Measurements from ENCODE around the gene MTOR. TPM values are rescaled to one million over a fixed set of nuclear protein-coding genes. Genes with fewer than 3 reads are reported as not detected.
"Not testable (repeated sequence)": the region's sequence is repeated elsewhere in the genome, so short reads cannot be mapped to it uniquely, and the experiment has no call there.

Gene MTOR
- total RNA-seq, 1 donor from 2014 or later: 59.2 TPM

DNA sequence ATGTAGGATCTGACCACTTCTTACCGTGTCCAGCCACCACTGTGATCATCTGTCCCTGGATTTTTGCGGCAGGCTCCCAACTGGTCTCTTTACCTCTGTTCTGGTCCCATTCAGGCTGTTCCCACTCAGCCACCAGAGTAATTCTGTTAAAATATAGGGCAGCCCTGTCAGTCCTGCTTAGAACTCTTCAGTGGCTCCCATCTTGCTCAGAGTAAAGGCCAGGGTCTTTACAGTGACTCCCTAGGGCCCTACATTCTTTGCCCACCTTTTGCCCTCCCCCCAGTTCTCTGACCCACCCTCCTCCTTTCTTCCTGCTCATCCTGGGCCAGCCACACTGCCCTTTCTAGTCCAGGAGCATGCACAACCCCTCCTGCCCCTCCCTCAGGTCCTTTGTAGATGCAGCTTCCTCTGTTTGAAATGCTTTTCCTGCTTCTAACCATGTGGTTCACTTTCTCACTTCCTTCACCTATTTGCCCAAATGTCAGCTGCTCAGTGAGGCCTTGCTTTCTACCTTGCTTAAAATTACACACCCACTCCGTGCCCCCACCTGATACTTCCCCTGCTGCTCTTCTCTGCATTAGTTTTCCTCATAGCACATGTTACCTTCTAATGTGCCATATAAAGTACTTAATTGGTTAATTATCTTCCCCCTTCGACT is 18.5 kb upstream of the MTOR start:
- DNase-seq (ENCODE audit: low spot score): no peak

DNA sequence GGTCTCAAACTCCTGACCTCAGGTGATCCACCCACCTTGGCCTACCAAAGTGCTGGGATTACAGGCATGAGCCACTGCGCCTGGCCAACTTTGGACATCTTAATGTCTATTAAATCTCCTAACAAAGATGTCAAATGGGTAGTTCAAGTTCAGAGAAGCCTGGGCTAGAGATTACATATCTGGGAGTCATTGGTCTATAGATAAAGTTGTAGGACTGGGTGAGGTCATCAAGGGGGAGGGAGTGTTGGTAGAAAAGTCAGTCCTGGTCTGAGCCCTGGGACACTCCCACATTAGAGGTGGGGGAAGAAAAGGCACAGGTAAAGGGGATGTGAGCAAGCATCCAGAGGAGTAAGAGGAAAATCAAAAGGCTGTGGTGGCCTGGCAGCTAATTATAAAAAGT is 17.3 kb upstream of the MTOR start:
- DNase-seq (ENCODE audit: low spot score): no peak

DNA sequence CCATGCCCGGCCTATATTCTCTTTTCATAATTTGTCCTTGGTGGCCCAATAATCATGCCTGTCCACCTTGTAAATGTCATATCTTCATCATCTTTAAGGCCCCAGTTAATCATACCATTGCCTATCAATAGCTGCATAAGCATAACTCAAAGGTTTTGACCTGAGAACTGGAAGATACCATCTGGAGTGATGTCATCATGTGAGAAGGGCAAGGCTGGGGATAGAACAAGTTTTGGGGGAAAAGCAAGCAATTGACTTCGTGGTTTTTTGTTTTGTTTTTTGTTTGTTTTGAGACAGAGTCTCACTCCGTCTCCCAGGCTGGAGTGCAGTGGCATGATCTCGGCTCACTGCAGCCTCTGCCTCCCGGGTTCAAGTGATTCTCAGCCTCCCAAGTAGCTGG is 16.8 kb upstream of the MTOR start:
- DNase-seq (ENCODE audit: low spot score): no peak

DNA sequence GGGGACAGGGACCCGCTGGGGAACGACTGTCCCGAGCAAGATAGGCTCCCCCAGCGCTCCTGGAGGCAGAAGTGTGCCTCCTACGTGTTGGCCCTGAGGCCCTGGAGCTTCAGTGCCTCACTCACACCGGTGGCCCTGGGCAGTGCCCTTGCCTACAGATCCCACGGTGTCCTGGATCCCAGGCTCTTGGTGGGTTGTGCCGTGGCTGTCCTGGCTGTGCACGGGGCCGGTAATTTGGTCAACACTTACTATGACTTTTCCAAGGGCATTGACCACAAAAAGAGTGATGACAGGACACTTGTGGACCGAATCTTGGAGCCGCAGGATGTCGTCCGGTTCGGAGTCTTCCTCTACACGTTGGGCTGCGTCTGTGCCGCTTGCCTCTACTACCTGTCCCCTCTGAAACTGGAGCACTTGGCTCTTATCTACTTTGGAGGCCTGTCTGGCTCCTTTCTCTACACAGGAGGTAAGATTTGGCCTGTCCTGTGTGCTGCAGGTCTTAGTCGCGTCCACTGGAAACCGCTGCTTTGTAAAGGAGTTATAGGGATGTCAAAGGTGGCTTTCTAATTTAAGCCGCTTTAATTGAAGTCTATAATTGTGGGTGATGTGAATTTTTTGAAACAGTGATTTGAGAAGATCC is 11.4 kb upstream of the MTOR start:
- no peak for DNase-seq (ENCODE audit: low spot score)

DNA sequence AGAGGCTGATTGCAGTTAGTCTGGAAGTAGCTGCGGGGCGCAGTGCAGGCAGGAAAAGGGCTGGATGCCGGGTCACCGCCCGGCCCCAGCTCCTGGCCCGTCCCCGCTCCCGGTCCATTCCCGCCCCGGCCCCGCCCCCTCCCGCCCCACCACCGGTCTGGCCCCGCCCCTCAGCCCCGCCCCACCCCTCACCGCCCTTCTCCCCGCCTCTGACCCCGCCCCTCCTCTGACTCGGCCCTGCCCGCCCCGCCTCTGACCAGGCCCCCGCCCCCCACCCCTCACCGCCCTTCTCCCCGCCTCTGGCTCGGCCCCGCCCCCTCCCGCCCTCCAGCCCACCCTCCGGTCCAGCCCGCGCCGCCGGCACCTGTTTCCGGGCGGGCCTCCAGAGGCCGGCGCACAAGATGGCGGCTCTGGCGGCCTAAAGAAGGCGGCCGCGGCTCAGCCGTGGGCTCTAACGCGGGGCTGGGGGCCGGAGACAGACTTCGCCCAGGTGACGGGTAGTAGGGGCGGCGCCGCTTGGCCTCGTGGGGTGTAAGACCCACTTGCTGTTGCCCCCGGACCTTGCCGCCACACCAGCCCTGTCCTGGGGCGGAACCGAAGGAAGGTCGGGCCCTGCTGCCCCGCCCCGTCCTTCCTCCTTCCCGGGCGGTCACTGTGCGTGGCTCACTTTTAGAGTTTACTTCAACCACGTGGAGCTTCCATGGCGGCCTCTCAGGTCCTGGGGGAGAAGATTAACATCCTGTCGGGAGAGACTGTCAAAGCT is 10.7 kb upstream of the MTOR start, which contains the start of gene UBIAD1:
Gene UBIAD1 (plus strand): TSS at position 367 of the 763 bp plus-strand sequence. CDS start 334 bp downstream, at position 701.
- peak; percentile 87 for DNase-seq (ENCODE audit: low spot score)

DNA sequence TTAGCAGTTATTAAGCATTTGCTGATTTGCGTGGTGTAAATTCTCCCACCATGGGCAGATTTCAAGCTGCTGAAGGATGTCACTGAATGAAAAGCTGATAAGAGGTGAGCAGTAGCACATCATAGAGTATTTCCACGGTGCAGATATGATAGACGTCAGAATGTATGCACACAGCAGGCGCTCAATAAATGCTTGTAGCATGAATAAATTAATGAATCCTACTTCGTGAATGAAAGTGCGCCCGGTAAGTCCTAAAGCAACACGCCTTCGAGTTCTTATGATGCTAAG is 10.1 kb upstream of the MTOR start:
- DNase-seq (ENCODE audit: low spot score): no peak

DNA sequence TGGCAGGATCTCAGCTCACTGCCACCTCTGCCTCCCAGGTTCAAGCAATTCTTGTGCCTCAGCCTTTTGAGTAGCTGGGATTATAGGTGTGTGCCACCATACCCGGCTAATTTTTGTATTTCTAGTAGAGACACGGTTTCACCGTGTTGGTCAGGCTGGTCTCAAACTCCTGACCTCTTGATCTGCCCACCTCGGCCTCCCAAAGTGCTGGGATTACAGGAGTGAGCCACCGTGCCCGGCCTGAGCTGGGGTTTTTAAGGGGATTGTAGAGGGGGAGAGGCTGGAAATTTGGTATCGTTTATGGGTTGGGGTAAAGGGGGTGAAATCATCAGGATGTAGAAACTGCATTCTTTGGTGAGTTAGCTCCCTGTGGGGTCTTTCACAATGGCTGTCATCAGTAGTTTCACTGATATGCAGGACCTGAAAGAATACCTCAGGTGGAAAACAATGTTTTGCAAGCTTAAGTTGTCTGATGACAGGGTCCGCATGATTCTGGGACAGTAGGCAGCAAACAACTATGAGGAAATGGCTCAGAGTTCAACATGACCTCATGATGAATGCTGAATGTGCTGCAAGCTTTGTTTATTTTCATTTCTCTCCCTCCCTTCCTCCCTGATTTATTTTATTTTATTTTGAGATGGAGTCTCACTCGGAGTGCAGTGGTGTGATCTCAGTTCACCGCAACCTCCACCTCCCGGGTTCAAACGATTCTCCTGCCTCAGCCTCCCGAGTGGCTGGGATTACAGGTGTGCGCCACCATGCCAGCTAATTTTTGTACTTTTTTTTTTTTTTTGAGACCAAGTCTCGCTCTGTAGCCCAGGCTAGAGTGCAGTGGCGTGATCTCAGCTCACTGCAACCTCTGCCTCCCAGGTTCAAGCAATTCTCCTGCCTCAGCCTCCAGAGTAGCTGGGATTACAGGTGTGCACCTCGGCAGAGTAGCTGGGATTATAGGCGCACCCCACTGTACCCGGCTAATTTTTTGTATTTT is 5.3 kb upstream of the MTOR start:
- DNase-seq (ENCODE audit: low spot score): not testable (repeated sequence)

DNA sequence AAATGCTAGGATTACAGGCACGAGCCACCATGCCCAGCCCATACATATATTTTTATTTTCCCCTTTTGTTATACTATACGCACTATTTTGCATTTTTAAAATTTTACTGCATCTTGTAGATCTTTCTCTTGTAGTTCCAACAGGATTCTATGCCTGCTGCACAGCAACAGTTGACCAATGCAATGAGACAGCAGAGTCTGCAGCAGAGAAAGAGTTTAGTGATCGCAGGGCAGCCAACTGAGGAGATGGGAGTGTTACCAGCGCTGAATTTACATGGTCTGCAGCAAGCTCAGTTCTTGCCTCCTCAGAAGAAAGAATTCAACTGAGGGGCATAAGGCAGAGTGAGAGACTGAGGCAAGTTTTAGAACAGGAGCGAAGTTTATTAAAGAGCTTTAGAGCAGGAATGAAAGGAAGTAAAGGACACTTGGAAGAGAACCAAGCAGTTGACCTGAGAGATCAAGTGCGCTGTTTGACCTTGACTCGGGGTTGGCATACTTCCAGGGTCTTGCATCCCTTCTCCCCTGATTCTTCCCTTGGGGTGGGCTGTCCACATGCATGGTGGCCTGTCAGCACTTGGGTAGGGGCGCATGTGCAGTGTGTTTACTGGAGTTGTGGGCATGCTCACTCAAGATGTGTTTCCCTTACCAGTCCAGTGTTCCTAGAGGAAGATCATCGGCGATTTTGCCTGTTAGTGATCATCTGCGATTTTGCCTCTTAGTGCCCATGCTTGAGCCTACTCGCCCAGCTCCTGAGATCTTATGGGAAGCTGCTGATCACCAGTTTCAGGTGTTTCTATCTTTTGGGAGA is 4.1 kb upstream of the MTOR start:
- DNase-seq (ENCODE audit: low spot score): no peak

DNA sequence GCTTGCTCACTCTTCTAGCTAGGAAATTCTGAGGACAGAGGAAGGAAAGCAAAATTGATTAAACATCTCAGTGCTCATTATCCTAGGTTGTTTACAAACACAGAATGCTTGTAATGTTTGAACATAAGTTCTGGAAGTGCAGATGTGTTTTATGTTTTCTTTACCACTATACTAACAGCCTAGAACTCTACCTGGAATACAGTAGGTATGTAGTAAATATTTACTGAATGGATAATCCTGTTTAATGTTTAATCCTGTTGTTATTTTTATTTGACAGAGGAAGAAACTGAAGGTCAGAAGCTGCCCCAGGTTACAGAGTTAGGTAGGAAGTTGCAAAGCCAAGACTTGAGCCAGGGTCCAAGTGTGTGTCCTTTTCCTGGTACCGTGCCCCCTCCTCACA is 6.1 kb downstream of the MTOR start:
- no peak for DNase-seq (ENCODE audit: low spot score)

DNA sequence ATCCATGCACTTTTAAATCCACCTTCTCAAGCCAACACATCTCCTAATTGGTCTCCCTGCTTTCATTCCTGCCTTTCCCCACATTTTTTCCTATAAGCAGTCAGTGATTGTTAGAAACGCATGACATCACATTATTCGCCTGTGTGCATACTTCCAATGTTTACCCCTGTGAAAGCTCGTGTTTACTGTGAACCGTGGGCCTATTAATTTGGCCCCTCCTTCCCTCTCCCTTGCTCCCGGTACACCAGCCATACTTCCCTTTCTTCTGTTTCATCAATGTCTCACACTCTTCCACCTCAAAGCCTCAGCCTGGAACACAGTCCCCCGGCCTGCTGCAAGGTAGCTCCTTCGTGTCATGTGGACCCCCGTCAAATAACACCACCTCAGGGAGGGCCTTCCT is 9.1 kb downstream of the MTOR start:
- no peak for DNase-seq (ENCODE audit: low spot score)

DNA sequence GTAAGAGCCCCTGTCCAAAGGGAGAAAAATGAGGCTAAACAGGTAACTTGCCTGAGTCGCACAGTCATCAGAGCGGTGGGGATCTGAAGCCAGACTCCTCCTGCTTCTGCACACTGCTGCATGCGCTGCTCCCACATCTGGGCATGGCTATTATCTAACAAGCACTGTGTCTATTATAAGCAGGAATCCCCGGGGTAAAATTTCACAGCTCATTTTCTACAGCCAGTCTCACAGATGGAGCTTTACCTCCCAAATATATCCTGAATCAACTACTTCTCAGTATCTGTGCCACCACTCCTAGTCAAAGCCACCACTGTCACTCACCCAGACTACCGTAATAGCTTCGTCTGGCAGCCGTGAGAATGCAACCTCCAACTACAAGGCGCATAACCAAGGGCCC is 9.8 kb downstream of the MTOR start:
- DNase-seq (ENCODE audit: low spot score): no peak

DNA sequence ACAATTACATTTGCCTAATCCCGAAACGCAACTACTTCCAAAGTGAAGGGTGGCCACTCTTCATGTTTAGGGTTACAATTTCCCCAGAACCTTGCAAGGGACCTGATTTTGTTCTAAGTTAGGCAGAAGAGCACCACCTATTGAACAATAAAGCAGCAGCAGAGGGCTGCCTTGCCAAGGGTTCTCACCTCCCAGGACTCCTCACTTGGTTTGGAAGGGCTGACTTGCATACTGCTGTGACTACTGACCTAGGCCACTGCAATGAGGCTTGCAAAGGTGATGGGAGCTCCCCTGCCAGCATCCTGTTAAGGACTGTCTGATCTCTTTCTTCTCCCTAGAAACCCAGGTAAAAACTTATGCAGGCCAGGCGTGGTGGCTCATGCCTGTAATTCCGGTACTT is 14.2 kb downstream of the MTOR start:
- DNase-seq (ENCODE audit: low spot score): no peak

DNA sequence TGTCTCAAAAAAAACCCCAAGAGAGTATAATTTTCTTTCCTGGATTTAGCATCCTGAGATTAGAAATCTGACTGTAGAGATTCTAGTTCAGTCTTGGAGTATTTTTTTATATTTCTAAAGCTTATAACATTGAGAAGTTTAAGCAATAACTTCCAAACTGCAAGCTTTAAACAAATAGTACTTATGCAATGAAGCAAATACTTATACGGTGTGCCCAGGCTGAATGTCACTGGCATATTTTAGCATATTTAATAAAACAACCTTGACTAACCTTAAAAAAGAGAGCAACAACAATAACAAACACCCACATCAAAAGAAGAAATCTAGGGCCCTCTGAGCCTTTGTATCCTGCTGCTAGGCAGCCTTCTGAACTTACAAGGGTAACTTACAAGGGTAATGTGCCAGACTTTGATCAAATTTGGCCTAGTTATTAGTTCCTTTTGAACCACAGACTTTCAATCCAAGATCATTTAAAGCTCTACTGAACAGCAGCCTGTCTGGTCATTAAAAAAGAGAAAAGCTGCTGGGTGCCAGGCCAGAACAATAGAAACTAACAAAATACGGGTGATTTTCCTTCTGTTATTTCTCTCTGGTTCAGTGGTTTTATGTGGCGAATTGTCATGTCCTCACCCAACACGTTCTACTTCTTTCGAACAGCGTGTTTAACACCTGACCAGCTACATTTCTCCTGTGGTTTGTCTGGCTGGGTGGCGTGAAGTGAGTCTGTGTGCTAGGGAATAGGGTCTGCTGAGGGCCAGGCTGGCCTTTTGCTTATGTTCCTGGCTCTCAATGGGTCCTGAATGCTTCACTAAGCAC is 16.2 kb downstream of the MTOR start:
- DNase-seq (ENCODE audit: low spot score): no peak

DNA sequence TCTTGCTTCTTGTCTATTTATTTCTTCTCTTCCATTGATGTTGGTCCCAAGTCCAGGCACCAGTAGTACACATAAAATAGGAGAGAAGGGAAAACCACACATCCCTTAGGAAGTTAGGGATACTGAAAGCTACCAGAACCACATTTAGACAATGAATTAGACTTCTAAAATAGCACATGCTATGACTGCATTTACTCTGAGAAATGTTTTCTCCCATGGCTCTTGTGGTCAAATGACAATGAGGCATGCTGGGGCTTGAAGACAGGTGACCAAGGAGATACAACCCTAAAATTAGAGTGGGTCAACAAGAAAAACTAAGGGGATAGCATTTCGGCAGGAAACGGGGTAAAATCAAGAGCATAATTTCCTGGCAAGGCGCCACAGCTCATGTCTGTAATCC is 17.1 kb downstream of the MTOR start:
- DNase-seq (ENCODE audit: low spot score): no peak

DNA sequence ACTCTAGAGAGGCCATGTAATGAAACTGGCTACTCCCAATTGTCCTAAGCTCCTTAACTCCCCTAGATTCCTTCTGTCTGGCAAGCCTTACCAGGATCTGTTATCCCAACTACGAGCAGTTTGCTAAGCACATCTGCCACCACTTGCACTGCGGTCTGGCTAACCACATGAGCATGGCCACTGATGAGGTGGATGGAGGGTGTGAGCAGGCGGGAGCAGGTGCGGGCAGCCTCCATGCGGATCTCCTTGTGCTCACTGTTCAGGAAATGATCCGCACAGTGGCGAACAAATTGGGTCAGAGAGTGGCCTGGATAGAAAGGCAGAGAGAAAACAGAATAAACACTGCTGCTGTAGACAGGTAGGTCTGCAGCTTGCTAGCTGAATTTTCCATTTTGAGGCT is 24.0 kb downstream of the MTOR start:
- no peak for DNase-seq (ENCODE audit: low spot score)

DNA sequence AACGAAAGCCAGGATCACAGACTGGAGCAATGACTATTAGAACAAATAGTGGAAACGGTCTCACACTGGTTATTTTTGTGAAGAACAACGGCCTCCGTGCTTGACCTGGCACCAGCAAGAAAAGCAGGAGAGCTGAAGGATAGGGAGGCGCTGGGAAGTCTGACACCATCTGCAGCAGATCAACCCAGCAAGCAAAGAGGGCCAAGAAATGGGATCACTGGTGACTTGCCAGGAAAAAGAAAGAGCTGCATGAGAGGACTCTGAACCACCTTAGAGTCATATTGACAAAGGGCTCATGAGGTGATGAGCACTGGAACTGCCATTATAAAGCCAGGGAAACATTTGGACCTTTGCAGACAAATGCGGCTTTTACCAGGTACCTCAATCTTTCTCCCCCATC is 25.0 kb downstream of the MTOR start:
- DNase-seq (ENCODE audit: low spot score): no peak

DNA sequence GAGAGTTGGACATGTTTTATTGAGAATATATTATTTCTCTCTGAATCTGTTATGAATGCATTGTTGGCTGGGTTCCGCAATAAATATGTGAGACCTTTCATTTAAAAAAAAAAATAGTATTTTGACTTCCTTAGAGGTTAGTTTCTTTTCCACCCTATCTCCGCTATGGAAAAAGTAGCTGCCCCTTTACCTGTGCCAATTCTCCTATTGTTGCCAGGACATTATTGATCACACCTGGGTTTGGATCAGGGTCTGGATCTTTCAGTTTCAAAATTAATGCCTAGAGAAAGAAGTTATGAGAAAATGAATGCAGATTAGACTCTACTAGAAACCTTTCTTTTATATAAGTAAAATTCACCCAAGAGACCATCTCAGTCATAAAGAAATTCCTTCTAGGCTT is 29.1 kb downstream of the MTOR start:
- DNase-seq (ENCODE audit: low spot score): no peak

DNA sequence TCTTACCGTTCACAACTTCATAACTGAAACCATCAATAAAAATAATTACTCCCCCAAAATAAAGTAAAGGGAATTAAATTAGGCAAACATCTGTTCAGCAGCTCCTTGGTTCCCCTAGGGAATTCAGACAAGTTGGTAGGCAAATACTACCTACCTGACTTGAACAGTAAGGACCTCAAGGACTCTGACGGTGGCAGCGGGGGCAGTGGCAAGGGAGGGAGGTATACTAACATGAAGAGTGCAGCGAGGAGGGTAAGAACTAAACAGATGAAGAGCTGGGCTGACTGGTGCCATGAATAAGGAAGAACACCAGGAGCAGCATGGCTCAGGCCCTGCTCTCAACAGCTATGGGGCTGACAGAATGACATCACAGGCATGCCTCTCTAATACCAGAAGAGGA is 33.1 kb downstream of the MTOR start:
- no peak for DNase-seq (ENCODE audit: low spot score)

DNA sequence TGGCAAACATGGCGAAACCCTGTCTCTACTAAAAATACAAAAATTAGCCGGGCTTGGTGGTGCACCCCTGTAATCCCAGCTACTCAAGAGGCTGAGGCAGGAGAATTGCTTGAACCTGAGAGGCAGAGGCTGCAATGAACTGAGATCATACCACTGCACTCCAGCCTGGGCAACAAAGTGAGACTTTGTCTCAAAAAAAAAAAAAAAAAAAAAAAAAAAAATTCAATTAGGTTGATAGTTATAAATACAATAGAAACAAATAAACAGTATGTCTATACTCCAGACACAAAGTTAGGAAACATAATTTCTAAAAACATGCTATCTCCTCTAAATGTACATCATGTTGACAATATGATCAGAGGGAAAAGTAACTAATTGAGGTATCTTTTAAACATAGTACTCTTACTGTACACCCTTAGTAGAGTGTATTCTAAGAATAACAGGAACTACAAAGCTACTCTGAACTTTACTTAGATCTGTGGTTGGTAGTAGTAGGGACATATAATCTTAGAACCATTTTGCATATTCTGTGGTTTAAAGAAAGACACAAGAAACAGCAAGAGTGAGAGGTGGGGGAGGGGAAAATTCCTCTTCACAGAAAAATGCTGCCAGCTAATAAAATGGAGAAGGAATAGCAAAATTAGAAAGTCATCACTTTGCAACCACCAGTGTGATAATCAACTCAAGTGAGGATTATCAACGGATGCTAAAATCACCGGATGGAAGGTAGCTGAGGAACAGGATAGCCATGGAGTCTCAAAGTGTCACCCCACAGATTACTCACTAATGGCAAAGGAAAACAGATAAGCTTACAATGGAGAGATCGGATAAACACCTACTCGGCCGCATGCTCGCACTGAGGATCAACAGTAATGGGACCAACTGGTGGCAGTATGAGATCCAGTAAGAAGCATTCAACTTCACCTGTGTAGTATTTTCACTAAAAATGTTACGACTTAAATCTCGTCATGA is 35.0 kb downstream of the MTOR start:
- no peak for DNase-seq (ENCODE audit: low spot score)
